GM12872 (cell line): ENCODE measurements around the gene ATG7.

Experiments used
- CTCF ChIP-seq: IDR thresholded peaks from 3 replicates; pipeline ENCODE4 v1.5.1; 2011; ENCODE audit warnings: low read depth, mild to moderate bottlenecking, low read length, moderate library complexity; ENCODE audit not compliant: insufficient read depth

The ATG7 gene

GRCh38 chr3:11392014-11392859 is 120.0 kb downstream of the ATG7 start:
- TF ChIP-seq CTCF: no peak

GRCh38 chr3:11392860-11393114 is 120.6 kb downstream of the ATG7 start:
- TF ChIP-seq CTCF: no peak

GRCh38 chr3:11393401-11393800 is 121.2 kb downstream of the ATG7 start:
- TF ChIP-seq CTCF: no peak

- TF ChIP-seq CTCF: no peak
These were observed 122.2 kb downstream of the ATG7 start for GRCh38 chr3:11394392-11394791.

- no peak for TF ChIP-seq CTCF
These were observed 128.0 kb downstream of the ATG7 start for GRCh38 chr3:11400213-11400612.

- no peak for TF ChIP-seq CTCF
These were observed 129.2 kb downstream of the ATG7 start for GRCh38 chr3:11401434-11401833.

GRCh38 chr3:11405323-11405722 is 133.1 kb downstream of the ATG7 start:
- no peak for TF ChIP-seq CTCF
